Upper lobe of left lung (tissue), 6 donors: ENCODE data around the gene PLCB2. TPM values are rescaled to one million over a fixed set of nuclear protein-coding genes. Genes with fewer than 3 reads are reported as not detected.

ENCODE experiments used
- ATAC-seq, 2 donors: fragments of 200-7000 bp; cut with Tn5 transposase; one replicate each; pipeline ENCODE4 v1.9.1; 2022; ENCODE audit warnings: mild to moderate bottlenecking in 2 of 2, moderate library complexity in 2 of 2; ENCODE audit not compliant: low FRiP score in 2 of 2
- DNase-seq, 2 donors: peaks; one replicate each; pipeline ENCODE4 v3.0.0-alpha.2; 2019 to 2020
- H3K27ac ChIP-seq, 4 donors: fragments of 200-600 bp; sonication (generic); one replicate each; pipeline ENCODE4 v1.5.1; 2016 to 2019
- H3K27me3 ChIP-seq, 4 donors: fragments of 200-600 bp; sonication (generic); one replicate each; pipeline ENCODE4 v1.5.1; 2017 to 2019
- H3K36me3 ChIP-seq, 4 donors: fragments of 200-600 bp; sonication (generic); one replicate each; pipeline ENCODE4 v1.5.1; 2016 to 2019
- H3K4me1 ChIP-seq, 4 donors: fragments of 200-600 bp; sonication (generic); one replicate each; pipeline ENCODE4 v1.5.1; 2018 to 2019
- H3K4me3 ChIP-seq, 4 donors: fragments of 200-600 bp; sonication (generic); one replicate each; pipeline ENCODE4 v1.5.1; 2017 to 2019; ENCODE audit warnings: mild to moderate bottlenecking in 2 of 4, moderate library complexity in 1 of 4
- H3K9me3 ChIP-seq, 4 donors: fragments of 200-600 bp; sonication (generic); one replicate each; pipeline ENCODE4 v1.5.1; 2018 to 2019
- EP300 ChIP-seq, 4 donors: sonication (generic); formaldehyde crosslinking; IDR thresholded peaks; one replicate each; pipeline ENCODE4 v1.5.1; 2017; ENCODE audit warnings: antibody characterized with exemption in 4 of 4, control low read depth in 2 of 4
- POLR2A ChIP-seq, 4 donors: fragments of 450-650 bp; IDR thresholded peaks; one replicate each; pipeline ENCODE4 v1.5.1; 2016 to 2017; ENCODE audit warnings: antibody characterized with exemption in 4 of 4, mild to moderate bottlenecking in 2 of 4
- POLR2AphosphoS5 ChIP-seq, 2 donors: sonication (generic); formaldehyde crosslinking; IDR thresholded peaks; one replicate each; pipeline ENCODE4 v1.5.1; 2017; ENCODE audit warnings: antibody characterized with exemption in 2 of 2
- WGBS, 2 donors: methylation state at CpG; one replicate each; pipeline ENCODE4 v1.1.5; 2017 to 2018; 5-methylcytosine and 5-hydroxymethylcytosine counted together
- total RNA-seq, 6 donors: library from RNA; depleted of rRNA in 4 of 6; stranded (reverse); fragments of >200 nt in 4 of 6; gene quantifications; one replicate each; pipeline versions ENCODE4 v1.1.0 to v1.2.1, GENCODE V29; 2016 to 2021
- TF ChIP-seq, protein P1 (sequence below), 6 experiments: fragments of 450-650 bp in 4 of 6; fragments of 200-600 bp in 2 of 6; sonication (generic) in 2 of 6; IDR thresholded peaks; one replicate each; pipeline ENCODE4 v1.5.1; 2016 to 2019; ENCODE audit warnings: antibody characterized with exemption in 6 of 6
- donor health status: DM: no; HTN: no; CAD: no; lungs with moderate emphysema.
- donor health status: DM: no; HTN: yes; CAD: no; lungs with severe emphysema.

The PLCB2 gene
- total RNA-seq, 6 donors from 2014 or later = 26.9 to 170 (median 85.7) TPM

GRCh38 chr15:40273428-40273827 lies 34.3 kb downstream of the PLCB2 start:
- TF ChIP-seq POLR2A (IDR thresholded peaks at IDR 0.05) = no peak
- TF ChIP-seq, protein P1, sequence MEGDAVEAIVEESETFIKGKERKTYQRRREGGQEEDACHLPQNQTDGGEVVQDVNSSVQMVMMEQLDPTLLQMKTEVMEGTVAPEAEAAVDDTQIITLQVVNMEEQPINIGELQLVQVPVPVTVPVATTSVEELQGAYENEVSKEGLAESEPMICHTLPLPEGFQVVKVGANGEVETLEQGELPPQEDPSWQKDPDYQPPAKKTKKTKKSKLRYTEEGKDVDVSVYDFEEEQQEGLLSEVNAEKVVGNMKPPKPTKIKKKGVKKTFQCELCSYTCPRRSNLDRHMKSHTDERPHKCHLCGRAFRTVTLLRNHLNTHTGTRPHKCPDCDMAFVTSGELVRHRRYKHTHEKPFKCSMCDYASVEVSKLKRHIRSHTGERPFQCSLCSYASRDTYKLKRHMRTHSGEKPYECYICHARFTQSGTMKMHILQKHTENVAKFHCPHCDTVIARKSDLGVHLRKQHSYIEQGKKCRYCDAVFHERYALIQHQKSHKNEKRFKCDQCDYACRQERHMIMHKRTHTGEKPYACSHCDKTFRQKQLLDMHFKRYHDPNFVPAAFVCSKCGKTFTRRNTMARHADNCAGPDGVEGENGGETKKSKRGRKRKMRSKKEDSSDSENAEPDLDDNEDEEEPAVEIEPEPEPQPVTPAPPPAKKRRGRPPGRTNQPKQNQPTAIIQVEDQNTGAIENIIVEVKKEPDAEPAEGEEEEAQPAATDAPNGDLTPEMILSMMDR (IDR thresholded peaks at IDR 0.05) = no peak
- TF ChIP-seq POLR2AphosphoS5 (IDR thresholded peaks at IDR 0.05) = no peak
- no peak for TF ChIP-seq EP300 (IDR thresholded peaks at IDR 0.05)
- no peak overlapping the region for H3K27ac ChIP-seq
- ATAC-seq (no peak), DNase-seq (no peak)
- no peaks in the 10 kb centered on the region for H3K36me3 ChIP-seq
- WGBS, 2 donors = 77 to 81% methylated on average over 7 to 9 of the region's 9 CpGs
- H3K4me1 ChIP-seq = peaks cover 0 to 9% (median 0%) of the 10 kb centered on the region in 4 donors
- no peak overlapping the region for H3K4me3 ChIP-seq
- no peaks in the 10 kb centered on the region for H3K9me3 ChIP-seq
- H3K27me3 ChIP-seq = no peaks in the 10 kb centered on the region

DNA sequence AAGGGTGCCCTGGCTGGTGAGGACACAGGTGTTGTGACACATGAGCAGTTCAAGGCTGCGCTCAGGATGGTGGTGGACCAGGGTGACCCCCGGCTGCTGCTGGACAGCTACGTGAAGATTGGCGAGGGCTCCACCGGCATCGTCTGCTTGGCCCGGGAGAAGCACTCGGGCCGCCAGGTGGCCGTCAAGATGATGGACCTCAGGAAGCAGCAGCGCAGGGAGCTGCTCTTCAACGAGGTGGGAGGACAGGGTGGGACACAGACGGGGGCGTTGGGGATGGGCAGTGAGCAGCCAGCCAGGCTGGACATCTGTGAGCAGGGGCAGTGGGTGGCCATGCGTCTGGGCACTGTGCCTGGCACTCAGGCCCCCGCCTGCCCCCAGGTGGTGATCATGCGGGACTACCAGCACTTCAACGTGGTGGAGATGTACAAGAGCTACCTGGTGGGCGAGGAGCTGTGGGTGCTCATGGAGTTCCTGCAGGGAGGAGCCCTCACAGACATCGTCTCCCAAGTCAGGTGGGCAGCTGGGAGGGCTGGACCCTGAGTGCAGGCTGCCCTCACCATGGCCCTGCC lies 35.2 kb downstream of the PLCB2 start:
- Histone ChIP-seq H3K27ac (no peak overlapping the region), H3K9me3 (no peaks in the 10 kb centered on the region), H3K36me3 (no peaks in the 10 kb centered on the region), H3K4me3 (no peak overlapping the region), H3K4me1 (peaks cover 0 to 9% (median 0%) of the 10 kb centered on the region in 4 donors), H3K27me3 (no peaks in the 10 kb centered on the region)
- no peak for TF ChIP-seq POLR2A (IDR thresholded peaks at IDR 0.05)
- no peak for TF ChIP-seq POLR2AphosphoS5 (IDR thresholded peaks at IDR 0.05)
- no peak for TF ChIP-seq EP300 (IDR thresholded peaks at IDR 0.05)
- TF ChIP-seq, protein P1 (IDR thresholded peaks at IDR 0.05) = peak in 1 of 6 experiments; percentile 35
- DNase-seq (peak; percentile 37 to 74), ATAC-seq (no peak)
- WGBS, 2 donors = 65 to 76% methylated on average over 5 to 20 of the region's 20 CpGs

GRCh38 chr15:40271685-40272484 lies 35.9 kb downstream of the PLCB2 start:
- Histone ChIP-seq H3K4me3 (no peak overlapping the region), H3K27ac (no peak overlapping the region), H3K27me3 (no peaks in the 10 kb centered on the region), H3K9me3 (no peaks in the 10 kb centered on the region), H3K36me3 (no peaks in the 10 kb centered on the region), H3K4me1 (peaks cover 0 to 9% (median 1%) of the 10 kb centered on the region in 4 donors)
- 89 to 92% methylated on average over 11 to 20 of the region's 25 CpGs for WGBS, 2 donors
- ATAC-seq = no peak
- peak in 1 of 2 donors; percentile 79 for DNase-seq
- TF ChIP-seq POLR2AphosphoS5 (IDR thresholded peaks at IDR 0.05) = no peak
- TF ChIP-seq, protein P1 (IDR thresholded peaks at IDR 0.05) = no peak
- no peak for TF ChIP-seq POLR2A (IDR thresholded peaks at IDR 0.05)
- TF ChIP-seq EP300 (IDR thresholded peaks at IDR 0.05) = no peak

DNA sequence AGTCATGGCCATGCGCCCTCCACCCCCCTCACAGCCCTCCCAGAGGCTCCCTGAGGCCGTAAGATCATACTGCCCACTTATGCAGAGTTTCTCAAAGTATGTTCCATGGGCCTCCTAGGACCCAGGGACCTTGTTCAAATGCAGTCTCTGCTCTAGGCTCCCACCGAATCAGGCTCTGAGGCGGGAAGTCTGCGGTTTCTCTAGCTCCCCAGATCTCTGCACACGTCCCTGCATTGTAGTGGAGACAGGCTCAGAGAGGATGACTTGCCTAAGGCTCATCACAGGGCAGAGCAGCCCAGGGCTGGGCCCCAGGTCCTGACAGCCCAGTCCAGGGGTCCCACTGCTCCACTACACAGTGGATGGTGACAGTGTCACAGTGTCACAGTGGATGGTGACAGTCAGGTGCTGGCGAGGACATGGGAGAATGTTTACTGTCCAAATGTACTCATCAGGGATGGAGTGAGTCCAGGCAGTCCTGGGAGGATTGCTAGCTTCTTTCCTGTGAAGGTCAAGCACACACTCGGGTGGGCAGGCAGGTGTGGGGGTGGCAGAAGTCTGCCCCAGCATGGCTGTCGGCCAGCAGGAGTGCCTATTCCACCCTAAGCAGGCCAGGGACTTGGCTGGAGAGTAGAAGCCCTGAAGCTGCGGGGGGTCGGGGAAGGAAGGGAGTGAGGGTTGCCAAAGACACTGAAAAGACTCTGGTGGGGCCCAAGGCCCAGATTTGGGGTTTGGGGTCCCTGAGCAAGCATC lies 37.3 kb downstream of the PLCB2 start:
- Histone ChIP-seq H3K9me3 (no peaks in the 10 kb centered on the region), H3K36me3 (no peaks in the 10 kb centered on the region), H3K4me3 (no peak overlapping the region), H3K27me3 (no peaks in the 10 kb centered on the region), H3K27ac (no peak overlapping the region), H3K4me1 (peaks cover 0 to 5% (median 1%) of the 10 kb centered on the region in 4 donors)
- DNase-seq (no peak), ATAC-seq (no peak)
- 79 to 87% methylated on average over 7 to 11 of the region's 11 CpGs for WGBS, 2 donors
- TF ChIP-seq POLR2AphosphoS5 (IDR thresholded peaks at IDR 0.05) (no peak), EP300 (IDR thresholded peaks at IDR 0.05) (no peak), POLR2A (IDR thresholded peaks at IDR 0.05) (no peak)
- TF ChIP-seq, protein P1 (IDR thresholded peaks at IDR 0.05) = no peak
